DMS114 treated with DMSO at 0.1 percent for 48 hours (cell line): ENCODE results near the gene STAT5B.

Experiments used
- DNase-seq: peaks from one replicate; lab custom pipeline; 2025; ENCODE audit not compliant: unreplicated experiment; lab: John Stamatoyannopoulos, UW

Gene STAT5B

DNA sequence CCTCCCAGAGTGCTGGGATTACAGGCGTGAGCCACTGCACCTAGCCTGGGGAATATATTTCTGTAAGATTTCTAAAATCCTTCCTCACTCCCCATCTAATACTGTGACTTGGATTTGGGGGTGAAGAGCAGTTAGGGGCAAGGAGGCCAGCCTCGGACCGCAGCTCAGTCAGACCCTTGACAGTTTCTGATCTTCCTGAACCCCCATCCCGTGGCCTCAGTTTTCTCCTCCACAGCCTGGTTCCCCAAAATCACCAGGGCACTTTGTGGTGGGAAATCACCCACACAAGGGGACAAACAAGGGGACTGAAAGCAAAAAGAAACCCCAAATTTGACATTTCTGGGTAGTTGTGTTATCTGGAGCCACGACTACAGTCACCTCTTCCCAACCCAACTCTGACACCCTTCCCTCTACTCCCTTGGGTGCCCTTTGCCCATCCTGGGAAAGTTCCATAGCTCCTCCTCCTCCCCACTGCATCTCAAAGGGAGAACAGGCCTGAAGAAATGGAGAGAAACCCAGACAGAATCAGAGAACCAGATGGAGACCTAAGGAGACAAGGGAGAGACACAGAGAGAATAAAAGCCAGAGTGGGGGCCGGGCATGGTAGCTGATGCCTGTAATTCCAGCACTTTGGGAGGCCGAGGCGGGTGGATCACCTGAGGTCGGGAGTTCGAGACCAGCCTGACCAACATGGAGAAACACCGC lies 9.3 kb upstream of the STAT5B start:
- DNase-seq: no peak

DNA sequence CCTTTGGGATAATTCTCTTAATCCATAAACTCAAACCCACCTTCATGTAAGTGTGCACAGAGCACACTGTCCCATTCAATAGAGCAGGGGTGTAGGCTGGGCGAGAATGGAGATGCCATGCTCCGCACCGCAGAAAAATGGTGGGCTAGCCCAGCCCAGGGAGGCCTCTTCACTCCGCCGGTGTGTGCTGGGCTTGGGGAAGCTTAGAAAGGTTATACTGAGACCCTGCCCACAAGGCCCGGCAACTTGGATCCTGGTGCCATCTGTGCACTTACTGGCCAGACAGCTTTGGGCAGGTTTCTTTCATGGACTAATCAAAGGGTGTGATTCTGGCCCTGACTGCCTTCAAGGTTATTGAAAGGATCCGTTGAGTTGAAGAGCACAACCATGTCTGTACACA lies 8.4 kb upstream of the STAT5B start:
- no peak for DNase-seq

- no peak for DNase-seq
These were observed 7.8 kb upstream of the STAT5B start for GRCh38 chr17:42284024-42284369.

- no peak for DNase-seq
These were observed 7.2 kb upstream of the STAT5B start for GRCh38 chr17:42283241-42284023.

- no peak for DNase-seq
These were observed 6.4 kb upstream of the STAT5B start for GRCh38 chr17:42282478-42283080.

GRCh38 chr17:42281571-42282096 lies 5.4 kb upstream of the STAT5B start:
- no peak for DNase-seq

- DNase-seq: no peak
These were observed 3.8 kb upstream of the STAT5B start for GRCh38 chr17:42279776-42280630.

GRCh38 chr17:42277342-42277712 lies 1.1 kb upstream of the STAT5B start:
- no peak for DNase-seq

DNA sequence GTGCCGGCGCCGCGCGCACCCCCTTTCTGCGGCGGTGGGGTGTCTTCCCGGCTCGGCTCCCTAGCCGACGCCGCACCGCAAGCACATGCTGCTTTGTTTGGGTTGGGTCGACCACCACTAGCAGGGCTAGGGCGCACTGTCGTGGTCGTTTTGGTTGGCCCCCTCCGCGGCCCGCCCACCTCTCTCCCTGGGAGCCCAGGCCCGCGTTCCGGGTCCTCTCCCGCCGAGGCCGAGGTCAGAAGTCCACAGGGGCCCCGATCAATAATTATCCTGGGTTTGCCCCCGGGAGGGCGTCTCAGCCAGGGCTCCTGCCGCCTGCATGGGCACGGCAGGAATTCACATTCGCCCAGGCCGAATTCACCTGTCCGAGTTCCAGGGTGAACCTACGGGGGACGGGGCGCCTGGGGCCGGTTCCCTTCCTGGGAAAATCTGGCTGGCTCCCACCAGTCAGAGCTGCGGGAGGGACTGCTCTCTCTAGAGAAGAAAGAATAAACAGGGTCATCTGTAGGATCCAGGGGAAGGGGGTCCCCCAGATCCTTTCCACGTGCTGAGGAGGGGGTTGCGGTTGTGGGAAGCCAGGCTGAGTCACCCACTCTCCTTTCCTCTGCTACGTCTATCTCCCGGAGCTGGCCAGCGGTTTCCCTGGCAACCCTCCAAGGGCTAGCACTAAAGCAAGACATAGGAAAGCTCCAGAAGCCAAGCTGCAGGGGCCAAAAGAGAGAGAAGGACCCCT lies 584 bp upstream of the STAT5B start:
- DNase-seq: no peak

DNA sequence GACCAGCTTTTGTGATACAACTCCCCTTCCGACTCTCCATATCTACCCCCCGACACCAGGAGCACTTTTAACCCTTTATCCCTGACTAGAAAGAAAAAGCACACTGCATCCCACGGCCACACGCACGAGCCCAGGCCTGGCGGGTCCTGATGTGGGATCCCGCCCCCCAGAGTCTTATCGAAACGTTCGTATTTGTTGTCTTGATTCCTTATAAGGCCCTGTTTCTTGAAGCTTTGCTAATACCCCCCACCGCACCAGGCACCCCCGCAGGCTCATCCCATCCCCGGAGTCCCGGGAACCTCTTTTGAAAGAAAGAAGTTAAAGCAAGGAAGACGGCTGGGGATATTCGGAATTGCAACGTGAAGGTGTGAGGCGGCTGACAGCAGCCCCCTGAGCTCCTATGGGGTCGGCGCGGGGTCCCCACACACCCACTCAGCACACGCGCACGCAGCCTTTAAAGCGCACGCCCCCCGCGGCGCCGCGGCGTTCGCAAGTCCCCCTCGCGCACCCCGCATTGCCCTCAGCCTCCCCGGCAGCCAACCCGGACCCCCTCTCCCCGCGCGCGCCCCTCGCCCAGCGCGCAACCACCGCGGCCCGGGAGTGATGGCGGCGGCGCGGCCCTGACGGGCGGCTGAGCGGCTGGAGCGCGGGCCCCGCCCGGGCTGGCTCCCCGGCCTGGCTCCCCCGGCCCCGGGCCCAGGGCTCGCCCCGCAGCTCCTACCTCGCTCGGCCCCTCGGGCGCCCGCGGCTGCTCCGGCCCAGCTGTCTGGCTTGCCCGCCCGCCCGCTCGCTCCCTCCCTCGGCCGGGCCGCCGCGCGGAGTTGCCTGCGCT lies 448 bp downstream of the STAT5B start:
- DNase-seq: no peak

DNA sequence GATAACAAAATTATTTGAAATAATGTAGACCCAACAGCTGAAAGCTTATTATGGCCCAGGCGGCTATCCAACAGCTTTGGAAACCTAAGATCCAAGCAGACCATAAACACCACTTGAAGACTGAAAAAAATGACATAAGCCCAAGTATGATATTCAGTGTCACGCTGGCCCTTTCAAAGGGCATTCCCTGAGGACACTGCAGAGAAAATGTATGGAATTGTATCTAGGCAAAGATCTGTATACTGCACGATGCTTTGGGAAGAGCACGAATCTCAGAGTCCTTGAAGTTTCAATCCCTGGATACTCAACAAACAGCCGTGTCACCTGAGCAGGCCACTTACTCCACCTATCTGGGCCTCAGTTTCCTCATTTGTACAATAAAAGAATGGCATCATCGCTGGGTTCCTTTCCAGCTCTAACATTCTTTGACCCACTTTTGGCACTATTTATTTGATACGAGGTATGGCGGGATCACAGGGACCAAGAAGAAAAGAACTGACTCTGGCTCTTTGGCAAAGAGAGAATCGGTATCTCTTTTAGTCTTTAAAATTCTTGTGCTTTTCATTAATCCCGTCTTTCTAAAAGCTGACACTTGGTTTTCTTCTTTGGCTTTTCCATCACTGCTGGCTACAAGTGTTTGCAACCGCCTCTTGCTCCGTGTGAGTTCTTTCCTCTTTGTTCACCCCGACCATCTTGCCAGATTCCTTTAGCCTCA lies 1.2 kb downstream of the STAT5B start:
- no peak for DNase-seq

GRCh38 chr17:42274253-42274542 lies 2.0 kb downstream of the STAT5B start:
- no peak for DNase-seq

DNA sequence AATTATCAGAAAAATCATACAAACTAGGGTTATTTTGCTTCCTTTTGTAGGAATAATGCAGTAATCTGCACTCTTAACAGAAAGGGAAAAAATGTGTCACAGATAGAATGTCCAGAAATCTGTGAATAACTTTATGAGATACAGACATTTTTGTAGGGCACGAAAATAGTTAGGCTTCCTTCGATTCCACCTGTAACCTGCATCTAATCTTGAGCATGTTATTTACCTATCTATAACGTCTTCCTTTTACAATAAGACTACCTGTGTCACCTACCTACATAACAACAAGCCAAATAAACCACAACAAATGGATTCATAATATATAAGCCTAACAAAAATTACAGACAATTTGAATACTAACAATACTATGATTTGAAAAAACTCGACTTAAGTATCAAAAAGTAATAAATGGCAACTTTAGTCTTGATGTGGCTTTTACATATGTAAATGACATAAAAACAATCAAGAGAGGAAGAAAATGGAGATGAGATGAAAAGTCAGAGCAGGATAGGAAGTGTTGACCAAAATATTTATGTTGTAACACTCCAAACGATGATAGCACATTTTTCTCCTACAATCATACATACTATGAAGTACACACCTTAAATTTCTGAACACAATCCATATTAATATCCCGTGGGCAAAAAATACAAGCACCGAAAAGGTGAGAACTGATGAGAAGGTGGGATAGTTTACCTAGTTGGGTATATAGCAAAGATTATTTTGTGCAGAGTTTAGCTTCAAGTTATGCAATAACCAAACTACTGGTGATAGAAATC lies 2.5 kb downstream of the STAT5B start:
- no peak for DNase-seq

- no peak for DNase-seq
These were observed 3.9 kb downstream of the STAT5B start for GRCh38 chr17:42272162-42272907.

DNA sequence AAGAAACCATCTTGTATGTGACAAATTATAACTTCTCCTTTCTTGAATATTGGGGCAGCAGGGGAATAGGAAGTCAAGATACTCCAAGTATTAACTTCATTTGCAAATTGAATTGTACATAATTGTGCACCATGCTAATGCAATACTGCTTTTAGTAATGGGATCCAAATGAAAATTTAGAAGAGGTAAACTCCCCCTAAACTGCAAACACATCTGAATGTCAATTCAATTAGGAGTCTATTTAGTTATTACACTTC lies 4.5 kb downstream of the STAT5B start:
- DNase-seq: no peak

DNA sequence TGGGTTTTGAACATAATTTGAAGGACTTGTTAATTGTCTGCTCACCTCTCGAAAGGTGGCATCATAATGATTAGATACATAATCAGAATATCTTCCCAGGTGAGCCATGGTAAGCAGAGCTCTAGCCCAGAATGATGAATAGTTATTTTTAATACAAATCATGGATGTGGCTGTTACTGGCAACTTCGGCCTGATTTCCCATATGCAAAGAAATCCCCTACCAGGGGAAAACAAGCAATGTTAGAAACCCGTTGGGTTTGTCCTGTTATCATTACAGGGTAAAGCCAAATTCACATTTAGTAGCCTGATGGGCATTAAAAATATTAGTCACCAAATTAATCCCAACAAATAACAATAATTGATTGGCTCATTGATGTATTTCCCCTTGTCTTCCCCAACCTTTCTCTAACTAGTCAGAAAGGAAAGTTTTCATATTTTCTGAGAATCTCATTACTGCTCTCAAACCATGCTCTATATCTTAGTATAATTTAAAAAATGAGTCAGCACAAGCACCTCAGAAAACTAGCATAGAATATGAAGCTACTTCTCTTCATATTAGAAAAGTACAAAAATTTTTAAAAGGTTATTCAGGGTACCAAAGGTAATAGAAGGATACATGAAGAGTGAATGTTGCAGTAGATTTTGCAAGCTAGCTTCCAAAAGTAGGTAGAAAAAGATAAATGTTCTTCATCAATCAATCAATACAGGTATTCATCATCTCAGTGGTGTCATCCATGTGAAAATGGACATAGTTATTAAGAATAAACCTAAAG lies 5.0 kb downstream of the STAT5B start:
- no peak for DNase-seq

DNA sequence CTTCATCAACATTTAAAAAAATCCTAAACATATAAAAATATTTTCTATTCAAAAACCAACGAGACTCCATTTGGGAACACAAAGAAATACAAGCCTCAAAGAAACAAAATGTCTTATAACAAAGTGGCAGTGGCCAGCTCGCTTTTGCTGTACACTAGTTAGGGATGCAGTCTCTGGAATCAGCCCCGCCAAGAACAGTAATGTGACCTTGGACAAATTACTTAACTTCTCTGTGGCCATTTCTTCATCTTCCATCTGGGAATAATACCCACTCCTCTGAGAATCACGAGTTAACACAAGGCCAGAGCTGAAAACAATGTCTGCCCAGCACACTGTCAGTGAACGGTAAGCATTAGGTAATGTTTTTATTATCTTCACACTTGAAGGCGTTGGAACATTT lies 5.6 kb downstream of the STAT5B start:
- DNase-seq: no peak
